Dendritic cell treated with granulocyte-macrophage colony-stimulating factor and Interleukin-4, amounts not matched to agents 40 ng/mL and 50 ng/mL, for 4 days (primary cell): ENCODE measurements around the gene CAND2.

Experiments used
- H3K27ac Mint-ChIP-seq: one replicate; pipeline ENCODE4 v1.8.0; 2022; ENCODE audit warnings: mild to moderate bottlenecking, mixed read lengths
- H3K27me3 Mint-ChIP-seq: one replicate; pipeline ENCODE4 v1.8.0; 2022; ENCODE audit warnings: mild to moderate bottlenecking, mixed read lengths
- H3K36me3 Mint-ChIP-seq: one replicate; pipeline ENCODE4 v1.8.0; 2022; ENCODE audit warnings: low read depth, mixed read lengths
- H3K4me1 Mint-ChIP-seq: one replicate; pipeline ENCODE4 v1.8.0; 2022; ENCODE audit warnings: low read depth, mixed read lengths
- H3K4me3 Mint-ChIP-seq: one replicate; pipeline ENCODE4 v1.8.0; 2022; ENCODE audit warnings: mild to moderate bottlenecking, moderate library complexity, mixed read lengths
- H3K9me3 Mint-ChIP-seq: one replicate; pipeline ENCODE4 v1.8.0; 2022; ENCODE audit warnings: mixed read lengths
- intact Hi-C: fragments of 100-400 bp; cut with micrococcal nuclease; formaldehyde crosslinking; loops from one replicate; pipeline ENCODE4 v1.15.0; 2022

The CAND2 gene

DNA sequence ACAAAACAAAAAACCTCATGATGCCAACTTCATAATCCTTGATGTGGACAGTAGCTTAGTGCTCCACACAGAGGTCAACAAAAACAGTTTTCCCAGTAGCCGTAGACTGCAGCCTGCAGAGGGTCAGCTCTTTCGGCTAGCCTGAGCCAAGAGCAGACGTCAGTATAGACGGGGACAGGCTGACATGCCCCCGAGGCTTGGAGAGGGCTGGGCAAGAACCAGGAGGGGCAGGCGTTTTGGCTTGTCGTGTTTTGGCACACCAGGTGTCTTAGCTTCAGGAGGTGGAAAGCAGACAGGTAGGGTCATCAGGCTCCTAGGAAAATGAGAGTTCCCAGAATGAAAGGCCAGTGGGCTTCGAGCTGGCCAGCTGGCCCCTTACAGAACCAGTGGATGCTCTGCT lies 21.8 kb downstream of the CAND2 start:
- no peaks in the 10 kb centered on the region for H3K36me3 Mint-ChIP-seq
- peaks cover 5% of the 10 kb centered on the region for H3K27me3 Mint-ChIP-seq
- no peak overlapping the region for H3K27ac Mint-ChIP-seq
- intact Hi-C loops = loop anchor here (10.0 kb wide), 1 partner anchor 113 kb away; no protein-coding TSS in a partner anchor
- no peak overlapping the region for H3K4me3 Mint-ChIP-seq
- no peaks in the 10 kb centered on the region for H3K9me3 Mint-ChIP-seq
- no peaks in the 10 kb centered on the region for H3K4me1 Mint-ChIP-seq

DNA sequence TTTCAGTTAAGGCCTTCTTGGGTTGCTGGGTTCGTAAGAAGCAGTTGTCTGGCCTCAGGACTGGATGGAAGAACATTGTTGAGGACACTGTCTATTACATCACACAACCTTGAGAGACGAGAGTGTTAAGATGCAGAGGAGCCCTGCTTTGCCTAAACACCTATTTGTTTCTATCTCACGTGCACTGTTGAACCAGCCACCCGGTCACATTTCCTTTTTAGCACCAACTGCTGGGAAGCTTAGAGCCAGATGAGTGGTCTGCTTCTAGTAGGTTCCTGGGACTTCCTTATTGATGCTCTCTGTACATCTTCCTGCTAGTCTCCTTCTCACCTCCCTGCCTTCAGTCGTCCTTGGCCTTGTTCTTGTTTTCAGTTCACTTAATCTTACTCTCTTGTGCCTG lies 22.3 kb downstream of the CAND2 start:
- H3K27ac Mint-ChIP-seq = no peak overlapping the region
- H3K36me3 Mint-ChIP-seq = no peaks in the 10 kb centered on the region
- peaks cover 5% of the 10 kb centered on the region for H3K27me3 Mint-ChIP-seq
- no peak overlapping the region for H3K4me3 Mint-ChIP-seq
- no peaks in the 10 kb centered on the region for H3K9me3 Mint-ChIP-seq
- H3K4me1 Mint-ChIP-seq = no peaks in the 10 kb centered on the region
- intact Hi-C loops = loop anchor here (10.0 kb wide), 1 partner anchor 114 kb away; no protein-coding TSS in a partner anchor

DNA sequence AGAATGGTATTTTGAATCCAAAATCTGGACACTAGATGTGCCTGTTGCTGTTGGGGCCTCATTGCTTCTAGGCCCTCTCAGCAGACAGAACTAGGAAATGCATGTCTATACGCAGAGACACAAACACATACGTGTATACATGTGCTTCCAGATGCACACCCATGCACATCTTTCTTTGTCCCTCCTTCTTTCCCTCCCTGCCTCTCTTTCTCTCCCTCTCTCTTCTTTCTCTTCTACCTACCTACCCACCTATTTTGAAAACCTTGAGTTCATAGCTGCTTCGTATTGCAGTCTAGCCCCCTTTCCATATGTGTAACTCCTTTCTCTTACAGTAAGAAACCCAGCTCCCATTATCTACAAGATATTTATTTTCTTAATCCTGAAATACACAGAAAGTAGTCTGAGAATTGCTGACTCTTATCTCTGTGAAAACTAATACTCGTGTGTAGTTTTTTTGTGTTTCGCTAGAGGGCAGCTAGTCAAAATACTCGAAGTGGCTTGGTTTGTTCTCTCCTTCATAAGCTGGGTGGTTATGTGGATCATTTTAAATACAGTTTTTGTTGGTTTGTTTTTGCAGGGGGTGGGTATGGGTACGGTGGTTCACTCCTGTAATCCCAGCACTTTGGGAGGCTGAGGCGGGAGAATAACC lies 26.4 kb downstream of the CAND2 start:
- Mint-ChIP-seq H3K9me3 (no peaks in the 10 kb centered on the region), H3K27me3 (no peaks in the 10 kb centered on the region), H3K36me3 (no peaks in the 10 kb centered on the region), H3K4me3 (no peak overlapping the region), H3K27ac (no peak overlapping the region), H3K4me1 (no peaks in the 10 kb centered on the region)
- intact Hi-C loops = no loop called here

DNA sequence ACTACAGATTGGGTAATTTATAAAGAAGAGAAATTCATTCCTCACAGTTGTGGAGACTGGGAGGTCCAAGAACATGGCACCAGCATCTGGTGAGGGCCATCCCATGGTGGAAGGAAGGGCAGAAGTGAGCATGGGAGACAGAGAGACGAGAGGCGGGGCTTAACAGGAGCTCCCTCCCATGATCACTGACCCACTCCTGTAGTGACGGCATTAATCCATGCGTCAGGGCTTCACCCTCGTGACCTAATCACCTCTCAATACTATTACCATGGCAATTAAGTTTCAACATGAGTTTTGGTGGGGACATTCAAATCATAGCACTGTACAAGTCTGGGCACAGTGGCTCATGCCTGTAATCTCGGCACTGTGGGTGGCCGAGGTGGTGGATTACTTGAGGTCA lies 27.8 kb downstream of the CAND2 start:
- intact Hi-C loops = no loop called here
- H3K27me3 Mint-ChIP-seq = no peaks in the 10 kb centered on the region
- H3K9me3 Mint-ChIP-seq = no peaks in the 10 kb centered on the region
- H3K27ac Mint-ChIP-seq = no peak overlapping the region
- H3K36me3 Mint-ChIP-seq = no peaks in the 10 kb centered on the region
- H3K4me1 Mint-ChIP-seq = no peaks in the 10 kb centered on the region
- H3K4me3 Mint-ChIP-seq = no peak overlapping the region

GRCh38 chr3:12825156-12825555 lies 28.7 kb downstream of the CAND2 start:
- H3K4me1 Mint-ChIP-seq = no peaks in the 10 kb centered on the region
- intact Hi-C loops = no loop called here
- H3K27me3 Mint-ChIP-seq = no peaks in the 10 kb centered on the region
- no peaks in the 10 kb centered on the region for H3K9me3 Mint-ChIP-seq
- no peak overlapping the region for H3K4me3 Mint-ChIP-seq
- H3K27ac Mint-ChIP-seq = no peak overlapping the region
- no peaks in the 10 kb centered on the region for H3K36me3 Mint-ChIP-seq

- Mint-ChIP-seq H3K9me3 (no peaks in the 10 kb centered on the region), H3K4me3 (no peak overlapping the region), H3K27me3 (no peaks in the 10 kb centered on the region), H3K4me1 (no peaks in the 10 kb centered on the region), H3K36me3 (peaks cover 29% of the 10 kb centered on the region), H3K27ac (no peak overlapping the region)
- intact Hi-C loops = no loop called here
Observed at GRCh38 chr3:12828751-12829150, 32.3 kb downstream of the CAND2 start.

DNA sequence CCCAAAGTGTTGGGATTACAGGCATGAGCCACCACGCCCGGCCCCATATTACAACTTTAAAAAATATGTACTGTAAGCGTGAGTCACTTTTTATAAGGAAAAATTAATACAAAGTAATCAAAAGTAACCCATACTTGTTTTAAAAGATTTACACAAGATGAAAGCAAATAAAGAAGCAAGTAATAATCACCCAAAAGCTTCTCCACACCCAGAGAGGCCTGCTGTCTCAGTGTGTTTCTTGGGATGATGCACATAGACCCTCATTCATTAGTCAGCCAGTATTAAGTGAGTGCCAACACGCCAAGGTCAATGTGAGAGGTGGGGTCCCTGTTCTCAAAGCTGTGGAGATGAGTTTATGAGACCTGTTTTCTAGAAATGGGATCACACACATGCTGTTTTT lies 32.9 kb downstream of the CAND2 start:
- Mint-ChIP-seq H3K27ac (no peak overlapping the region), H3K36me3 (peaks cover 35% of the 10 kb centered on the region), H3K27me3 (no peaks in the 10 kb centered on the region), H3K9me3 (no peaks in the 10 kb centered on the region), H3K4me3 (no peak overlapping the region), H3K4me1 (no peaks in the 10 kb centered on the region)
- intact Hi-C loops = no loop called here

- no peaks in the 10 kb centered on the region for H3K4me1 Mint-ChIP-seq
- H3K36me3 Mint-ChIP-seq = peaks cover 42% of the 10 kb centered on the region
- intact Hi-C loops = no loop called here
- no peak overlapping the region for H3K27ac Mint-ChIP-seq
- no peaks in the 10 kb centered on the region for H3K9me3 Mint-ChIP-seq
- H3K4me3 Mint-ChIP-seq = no peak overlapping the region
- H3K27me3 Mint-ChIP-seq = no peaks in the 10 kb centered on the region
Observed at GRCh38 chr3:12829886-12830784, 33.7 kb downstream of the CAND2 start.

DNA sequence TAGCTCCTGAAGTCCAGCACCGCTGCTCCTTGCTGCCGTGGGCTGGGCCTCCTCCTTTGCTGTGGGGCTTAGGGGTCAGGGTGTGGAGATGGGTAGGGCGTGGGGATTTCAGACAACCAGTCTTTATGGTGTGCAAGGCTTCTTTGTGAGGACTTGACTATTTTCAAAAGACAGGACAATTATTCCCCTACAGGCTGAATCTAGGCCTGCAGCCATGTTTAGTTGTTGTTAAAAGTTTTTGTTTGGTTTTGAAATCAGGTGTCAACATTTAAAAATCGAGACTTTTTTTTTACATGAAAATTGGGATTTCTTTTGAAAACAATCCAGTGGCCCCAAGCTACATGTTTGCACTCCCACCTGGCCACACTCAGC lies 34.3 kb downstream of the CAND2 start:
- Mint-ChIP-seq H3K36me3 (peaks cover 49% of the 10 kb centered on the region), H3K27ac (no peak overlapping the region), H3K4me3 (no peak overlapping the region), H3K9me3 (no peaks in the 10 kb centered on the region), H3K27me3 (no peaks in the 10 kb centered on the region), H3K4me1 (no peaks in the 10 kb centered on the region)
- intact Hi-C loops = no loop called here

- intact Hi-C loops = no loop called here
- no peak overlapping the region for H3K27ac Mint-ChIP-seq
- H3K27me3 Mint-ChIP-seq = no peaks in the 10 kb centered on the region
- H3K4me1 Mint-ChIP-seq = no peaks in the 10 kb centered on the region
- H3K4me3 Mint-ChIP-seq = no peak overlapping the region
- H3K36me3 Mint-ChIP-seq = peaks cover 55% of the 10 kb centered on the region
- no peaks in the 10 kb centered on the region for H3K9me3 Mint-ChIP-seq
Observed at GRCh38 chr3:12831301-12831866, 34.9 kb downstream of the CAND2 start.

- intact Hi-C loops = no loop called here
- H3K9me3 Mint-ChIP-seq = no peaks in the 10 kb centered on the region
- H3K4me3 Mint-ChIP-seq = no peak overlapping the region
- H3K27ac Mint-ChIP-seq = no peak overlapping the region
- H3K27me3 Mint-ChIP-seq = no peaks in the 10 kb centered on the region
- peaks cover 10% of the 10 kb centered on the region for H3K4me1 Mint-ChIP-seq
- peaks cover 67% of the 10 kb centered on the region for H3K36me3 Mint-ChIP-seq
Observed at GRCh38 chr3:12832350-12833221, 36.1 kb downstream of the CAND2 start.

DNA sequence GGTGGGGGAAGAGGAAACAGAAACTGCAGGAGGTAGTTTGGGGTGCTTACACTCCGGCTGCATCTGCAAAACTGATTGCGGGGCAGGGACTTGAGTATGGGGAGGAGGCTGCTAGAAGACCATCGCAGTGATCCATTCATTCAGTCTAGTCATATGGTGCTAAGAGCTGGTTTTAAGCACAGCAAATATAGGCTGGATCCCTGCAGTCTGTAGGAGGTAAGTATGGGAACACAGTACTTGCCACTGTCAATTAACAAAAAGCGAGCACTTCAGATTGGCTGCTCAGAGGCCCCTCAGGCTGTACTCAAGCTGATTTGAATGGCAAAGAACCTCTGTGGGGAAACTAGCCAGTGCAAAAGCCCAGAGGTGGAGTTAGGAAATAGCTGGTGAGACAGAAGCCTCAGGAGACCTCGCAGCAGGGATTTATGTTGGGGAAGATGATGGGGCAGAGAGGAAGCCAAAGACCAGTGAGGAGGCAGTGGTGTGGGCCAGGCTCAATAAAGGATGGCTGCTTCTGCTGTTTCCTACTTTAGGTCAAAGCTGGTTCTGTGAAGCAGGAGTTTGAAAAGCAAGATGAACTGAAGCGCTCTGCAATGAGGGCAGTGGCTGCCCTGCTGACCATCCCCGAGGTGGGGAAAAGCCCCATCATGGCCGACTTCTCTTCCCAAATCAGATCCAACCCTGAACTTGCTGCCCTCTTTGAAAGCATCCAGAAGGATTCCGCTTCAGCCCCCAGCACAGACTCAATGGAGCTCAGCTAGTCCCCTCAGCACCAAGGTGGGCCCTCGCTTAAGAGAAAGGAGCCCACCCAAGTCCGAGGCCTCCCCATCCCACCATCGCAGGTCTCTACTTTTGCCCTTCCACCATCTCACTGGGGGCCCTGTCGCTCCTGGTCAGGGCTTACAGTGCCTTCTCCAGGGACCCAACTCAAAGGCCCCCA lies 37.0 kb downstream of the CAND2 start:
- no peak overlapping the region for H3K27ac Mint-ChIP-seq
- H3K9me3 Mint-ChIP-seq = no peaks in the 10 kb centered on the region
- intact Hi-C loops = no loop called here
- no peak overlapping the region for H3K4me3 Mint-ChIP-seq
- H3K4me1 Mint-ChIP-seq = peaks cover 19% of the 10 kb centered on the region
- no peaks in the 10 kb centered on the region for H3K27me3 Mint-ChIP-seq
- H3K36me3 Mint-ChIP-seq = peaks cover 76% of the 10 kb centered on the region
